Measurements from ENCODE around the gene UBE2D4. TPM values are rescaled to one million over a fixed set of nuclear protein-coding genes. Genes with fewer than 3 reads are reported as not detected.
"Not testable (repeated sequence)": the region's sequence is repeated elsewhere in the genome, so short reads cannot be mapped to it uniquely, and the experiment has no call there.

Gene UBE2D4
- total RNA-seq, 4 donors from 2014 or later: 13.3 to 55.7 (median 15.5) TPM

- DNase-seq; H3K9me3 ChIP-seq; H3K36me3 ChIP-seq; H3K27me3 ChIP-seq; in situ Hi-C loops (cut with MboI; ENCODE audit: low pct_ligation_motif_present in 1 of 4, low pct_unique_long_range_greater_than_20kb in 1 of 4, low sequenced_read_pairs in 3 of 4); H3K4me1 ChIP-seq; H3K27ac ChIP-seq; H3K4me3 ChIP-seq; intact Hi-C loops (cut with DNase I; ENCODE audit: low total_unique reads): not testable (repeated sequence)
- WGBS, 2 donors (ENCODE audit: low coverage in 1 of 2): 100% methylated on average over 1 of the region's 5 CpGs; no CpG with 5 or more reads in 1 of the 2 donors
Observed at GRCh38 chr7:43970698-43971097, 44.5 kb downstream of the UBE2D4 start.

- H3K4me1 ChIP-seq; H3K36me3 ChIP-seq; H3K9me3 ChIP-seq; in situ Hi-C loops (cut with MboI; ENCODE audit: low pct_ligation_motif_present in 1 of 4, low pct_unique_long_range_greater_than_20kb in 1 of 4, low sequenced_read_pairs in 3 of 4); H3K27me3 ChIP-seq; H3K4me3 ChIP-seq; DNase-seq; intact Hi-C loops (cut with DNase I; ENCODE audit: low total_unique reads); H3K27ac ChIP-seq: not testable (repeated sequence)
- WGBS, 2 donors (ENCODE audit: low coverage in 1 of 2): 96% methylated on average over 5 of the region's 8 CpGs; no CpG with 5 or more reads in 1 of the 2 donors
Observed at GRCh38 chr7:43974033-43974573, 47.9 kb downstream of the UBE2D4 start.

- H3K27me3 ChIP-seq; H3K36me3 ChIP-seq; H3K4me1 ChIP-seq; H3K9me3 ChIP-seq; intact Hi-C loops (cut with DNase I; ENCODE audit: low total_unique reads); H3K27ac ChIP-seq; H3K4me3 ChIP-seq; DNase-seq; in situ Hi-C loops (cut with MboI; ENCODE audit: low pct_ligation_motif_present in 1 of 4, low pct_unique_long_range_greater_than_20kb in 1 of 4, low sequenced_read_pairs in 3 of 4): not testable (repeated sequence)
- WGBS, 2 donors (ENCODE audit: low coverage in 1 of 2): 89% methylated on average over 10 of the region's 10 CpGs; no CpG with 5 or more reads in 1 of the 2 donors
Observed at GRCh38 chr7:43974725-43975482, 48.7 kb downstream of the UBE2D4 start.

GRCh38 chr7:43977525-43977924 lies 51.3 kb downstream of the UBE2D4 start:
- no peak overlapping the region for H3K4me3 ChIP-seq
- TF ChIP-seq POLR2AphosphoS5 (IDR thresholded peaks at IDR 0.05) (no peak), POLR2A (IDR thresholded peaks at IDR 0.05) (no peak), EP300 (IDR thresholded peaks at IDR 0.05; ENCODE audit: low read depth) (no peak), CTCF (IDR thresholded peaks at IDR 0.05) (no peak)
- in situ Hi-C loops (cut with MboI; ENCODE audit: low pct_ligation_motif_present in 1 of 4, low pct_unique_long_range_greater_than_20kb in 1 of 4, low sequenced_read_pairs in 3 of 4) (no loop called here), intact Hi-C loops (cut with DNase I; ENCODE audit: low total_unique reads) (no loop called here)
- no peaks in the 10 kb centered on the region for H3K36me3 ChIP-seq
- no peaks in the 10 kb centered on the region for H3K4me1 ChIP-seq
- H3K9me3 ChIP-seq: no peaks in the 10 kb centered on the region
- 100% methylated on average over 1 of the region's 1 CpG; no CpG with 5 or more reads in 1 of the 2 donors for WGBS, 2 donors (ENCODE audit: low coverage in 1 of 2)
- H3K27me3 ChIP-seq: no peaks in the 10 kb centered on the region
- DNase-seq: no peak
- no peak overlapping the region for H3K27ac ChIP-seq

GRCh38 chr7:43978102-43978501 lies 51.9 kb downstream of the UBE2D4 start:
- in situ Hi-C loops (cut with MboI; ENCODE audit: low pct_ligation_motif_present in 1 of 4, low pct_unique_long_range_greater_than_20kb in 1 of 4, low sequenced_read_pairs in 3 of 4); H3K27me3 ChIP-seq; H3K4me1 ChIP-seq; DNase-seq; H3K9me3 ChIP-seq; H3K4me3 ChIP-seq; intact Hi-C loops (cut with DNase I; ENCODE audit: low total_unique reads); H3K36me3 ChIP-seq; H3K27ac ChIP-seq: not testable (repeated sequence)
- 93% methylated on average over 11 of the region's 11 CpGs; no CpG with 5 or more reads in 1 of the 2 donors for WGBS, 2 donors (ENCODE audit: low coverage in 1 of 2)

- in situ Hi-C loops (cut with MboI; ENCODE audit: low pct_ligation_motif_present in 1 of 4, low pct_unique_long_range_greater_than_20kb in 1 of 4, low sequenced_read_pairs in 3 of 4); H3K27me3 ChIP-seq; H3K36me3 ChIP-seq; H3K4me3 ChIP-seq; H3K4me1 ChIP-seq; DNase-seq; intact Hi-C loops (cut with DNase I; ENCODE audit: low total_unique reads); H3K27ac ChIP-seq; H3K9me3 ChIP-seq: not testable (repeated sequence)
- WGBS, 2 donors (ENCODE audit: low coverage in 1 of 2): no CpG with 5 or more reads among the region's 6 CpGs
Observed at GRCh38 chr7:43982848-43983247, 56.6 kb downstream of the UBE2D4 start.

GRCh38 chr7:43983736-43984135 lies 57.5 kb downstream of the UBE2D4 start:
- WGBS, 2 donors (ENCODE audit: low coverage in 1 of 2): 81% methylated on average over 2 of the region's 2 CpGs; no CpG with 5 or more reads in 1 of the 2 donors

More at GRCh38 chr7:43983736-43984135, 57.5 kb downstream of the UBE2D4 start:
- H3K27ac ChIP-seq; H3K4me1 ChIP-seq; intact Hi-C loops (cut with DNase I; ENCODE audit: low total_unique reads); H3K27me3 ChIP-seq; H3K9me3 ChIP-seq; in situ Hi-C loops (cut with MboI; ENCODE audit: low pct_ligation_motif_present in 1 of 4, low pct_unique_long_range_greater_than_20kb in 1 of 4, low sequenced_read_pairs in 3 of 4); H3K36me3 ChIP-seq; DNase-seq; H3K4me3 ChIP-seq: not testable (repeated sequence)
